MM.1S (cell line): ENCODE data around the gene PCDH9.

Experiments used
- DNase-seq: peaks from one replicate; pipeline ENCODE4 v3.0.0-alpha.2; 2015
- H2AFZ ChIP-seq: fragments of 300-600 bp; sonication (generic); 2 replicates; pipeline ENCODE4 v1.6.0; 2016; ENCODE audit warnings: antibody characterized with exemption, low read length
- H3F3A ChIP-seq: fragments of 300-600 bp; sonication (generic); 2 replicates; pipeline ENCODE4 v1.6.1; 2016; ENCODE audit warnings: mild to moderate bottlenecking, antibody characterized with exemption, low read length, moderate library complexity, mixed read lengths; ENCODE audit not compliant: insufficient read depth
- H3K27ac ChIP-seq: fragments of 300-600 bp; sonication (generic); 2 replicates; pipeline ENCODE4 v1.5.1; 2016; ENCODE audit warnings: mild to moderate bottlenecking, low read length
- H3K27me3 ChIP-seq: fragments of 300-600 bp; sonication (generic); replicated peaks from 2 replicates; pipeline ENCODE4 v1.6.0; 2016; ENCODE audit warnings: low read length; ENCODE audit not compliant: insufficient read depth
- H3K36me3 ChIP-seq: fragments of 300-600 bp; sonication (generic); replicated peaks from 2 replicates; pipeline ENCODE4 v1.6.1; 2016; ENCODE audit warnings: mild to moderate bottlenecking, low read length, mixed read lengths; ENCODE audit not compliant: insufficient read depth
- H3K4me1 ChIP-seq: fragments of 300-600 bp; sonication (generic); 2 replicates; pipeline ENCODE4 v1.6.1; 2016; ENCODE audit warnings: low read length, mixed read lengths
- H3K4me2 ChIP-seq: fragments of 300-600 bp; sonication (generic); 2 replicates; pipeline ENCODE4 v1.6.0; 2016; ENCODE audit warnings: low read depth, low read length
- H3K4me3 ChIP-seq: fragments of 300-600 bp; sonication (generic); 2 replicates; pipeline ENCODE4 v1.5.1; 2016; ENCODE audit warnings: low read length, mixed read lengths
- H3K79me2 ChIP-seq: fragments of 300-600 bp; sonication (generic); 2 replicates; pipeline ENCODE4 v1.6.1; 2016; ENCODE audit warnings: mixed run types, low read length, mixed read lengths
- H3K9ac ChIP-seq: fragments of 300-600 bp; sonication (generic); 2 replicates; pipeline ENCODE4 v1.6.1; 2016; ENCODE audit warnings: low read length, mixed read lengths
- H3K9me2 ChIP-seq: fragments of 300-600 bp; sonication (generic); replicated peaks from 2 replicates; pipeline ENCODE4 v1.6.1; 2016; ENCODE audit warnings: mild to moderate bottlenecking, low read length, mixed read lengths; ENCODE audit not compliant: insufficient read depth
- H3K9me3 ChIP-seq: fragments of 300-600 bp; sonication (generic); replicated peaks from 2 replicates; pipeline ENCODE4 v1.6.1; 2016; ENCODE audit warnings: mild to moderate bottlenecking, low read length, mixed read lengths; ENCODE audit not compliant: insufficient read depth
- H4K20me1 ChIP-seq: fragments of 300-600 bp; sonication (generic); 2 replicates; pipeline ENCODE4 v1.6.1; 2016; ENCODE audit warnings: mild to moderate bottlenecking, low read length, moderate library complexity, mixed read lengths; ENCODE audit not compliant: insufficient read depth
- EZH2 ChIP-seq: fragments of 300-600 bp; sonication (generic); optimal IDR thresholded peaks from 2 replicates; pipeline ENCODE3; 2017; ENCODE audit warnings: low read depth, mild to moderate bottlenecking, antibody characterized with exemption, low read length, mixed read lengths
- EZH2phosphoT487 ChIP-seq: fragments of 300-600 bp; sonication (generic); IDR thresholded peaks from 2 replicates; pipeline ENCODE4 v1.6.1; 2018; ENCODE audit warnings: antibody characterized with exemption, low read length
- TF ChIP-seq, protein P1 (sequence below): fragments of 300-600 bp; sonication (generic); IDR thresholded peaks from 2 replicates; pipeline ENCODE4 v1.5.1; 2016; ENCODE audit warnings: antibody characterized with exemption, low read length, mixed read lengths

PCDH9 gene

GRCh38 chr13:66840621-66841020, 389.5 kb downstream of the PCDH9 start:
- H4K20me1 ChIP-seq = no peaks in the 10 kb centered on the region
- H3K9me3 ChIP-seq = no peaks in the 10 kb centered on the region
- no peaks in the 10 kb centered on the region for H3K9me2 ChIP-seq
- no peak overlapping the region for H2AFZ ChIP-seq
- no peaks in the 10 kb centered on the region for H3K79me2 ChIP-seq
- no peak for TF ChIP-seq EZH2
- no peak for TF ChIP-seq EZH2phosphoT487
- TF ChIP-seq, protein P1, sequence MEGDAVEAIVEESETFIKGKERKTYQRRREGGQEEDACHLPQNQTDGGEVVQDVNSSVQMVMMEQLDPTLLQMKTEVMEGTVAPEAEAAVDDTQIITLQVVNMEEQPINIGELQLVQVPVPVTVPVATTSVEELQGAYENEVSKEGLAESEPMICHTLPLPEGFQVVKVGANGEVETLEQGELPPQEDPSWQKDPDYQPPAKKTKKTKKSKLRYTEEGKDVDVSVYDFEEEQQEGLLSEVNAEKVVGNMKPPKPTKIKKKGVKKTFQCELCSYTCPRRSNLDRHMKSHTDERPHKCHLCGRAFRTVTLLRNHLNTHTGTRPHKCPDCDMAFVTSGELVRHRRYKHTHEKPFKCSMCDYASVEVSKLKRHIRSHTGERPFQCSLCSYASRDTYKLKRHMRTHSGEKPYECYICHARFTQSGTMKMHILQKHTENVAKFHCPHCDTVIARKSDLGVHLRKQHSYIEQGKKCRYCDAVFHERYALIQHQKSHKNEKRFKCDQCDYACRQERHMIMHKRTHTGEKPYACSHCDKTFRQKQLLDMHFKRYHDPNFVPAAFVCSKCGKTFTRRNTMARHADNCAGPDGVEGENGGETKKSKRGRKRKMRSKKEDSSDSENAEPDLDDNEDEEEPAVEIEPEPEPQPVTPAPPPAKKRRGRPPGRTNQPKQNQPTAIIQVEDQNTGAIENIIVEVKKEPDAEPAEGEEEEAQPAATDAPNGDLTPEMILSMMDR = no peak
- H3K36me3 ChIP-seq = no peaks in the 10 kb centered on the region
- H3K27me3 ChIP-seq = no peaks in the 10 kb centered on the region
- no peak overlapping the region for H3K9ac ChIP-seq
- no peak overlapping the region for H3K27ac ChIP-seq
- H3K4me1 ChIP-seq = no peaks in the 10 kb centered on the region
- H3K4me2 ChIP-seq = no peak overlapping the region
- H3F3A ChIP-seq = no peaks in the 10 kb centered on the region
- H3K4me3 ChIP-seq = no peak overlapping the region
- no peak for DNase-seq

DNA sequence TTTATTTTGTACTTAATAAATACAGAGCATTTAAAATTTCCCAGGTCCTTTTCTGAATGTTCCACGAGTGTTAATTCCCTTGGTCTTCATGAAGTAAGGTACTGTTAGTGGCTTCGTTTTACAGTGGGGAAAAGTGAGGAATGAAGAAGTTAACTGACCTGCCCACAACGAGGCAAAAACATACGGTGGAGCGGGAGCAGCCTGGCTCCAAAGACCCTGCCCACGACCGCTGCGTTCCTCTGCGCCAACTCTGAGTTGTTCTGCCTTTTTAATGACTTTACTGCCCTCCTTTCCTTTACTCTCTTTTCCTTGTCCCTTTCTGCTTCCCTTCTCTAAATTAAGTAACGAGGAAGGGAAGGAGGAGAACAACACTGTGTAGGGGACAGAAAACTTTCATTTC, 392.9 kb downstream of the PCDH9 start:
- Histone ChIP-seq H3K4me2 (no peak overlapping the region), H3F3A (no peaks in the 10 kb centered on the region), H3K27me3 (no peaks in the 10 kb centered on the region), H3K9ac (no peak overlapping the region), H3K9me3 (no peaks in the 10 kb centered on the region), H3K9me2 (no peaks in the 10 kb centered on the region), H2AFZ (no peak overlapping the region), H3K36me3 (no peaks in the 10 kb centered on the region), H3K79me2 (no peaks in the 10 kb centered on the region), H4K20me1 (no peaks in the 10 kb centered on the region), H3K4me3 (no peak overlapping the region), H3K27ac (no peak overlapping the region), H3K4me1 (no peaks in the 10 kb centered on the region)
- no peak for TF ChIP-seq EZH2
- TF ChIP-seq EZH2phosphoT487 = no peak
- TF ChIP-seq, protein P1 = no peak
- DNase-seq = no peak

DNA sequence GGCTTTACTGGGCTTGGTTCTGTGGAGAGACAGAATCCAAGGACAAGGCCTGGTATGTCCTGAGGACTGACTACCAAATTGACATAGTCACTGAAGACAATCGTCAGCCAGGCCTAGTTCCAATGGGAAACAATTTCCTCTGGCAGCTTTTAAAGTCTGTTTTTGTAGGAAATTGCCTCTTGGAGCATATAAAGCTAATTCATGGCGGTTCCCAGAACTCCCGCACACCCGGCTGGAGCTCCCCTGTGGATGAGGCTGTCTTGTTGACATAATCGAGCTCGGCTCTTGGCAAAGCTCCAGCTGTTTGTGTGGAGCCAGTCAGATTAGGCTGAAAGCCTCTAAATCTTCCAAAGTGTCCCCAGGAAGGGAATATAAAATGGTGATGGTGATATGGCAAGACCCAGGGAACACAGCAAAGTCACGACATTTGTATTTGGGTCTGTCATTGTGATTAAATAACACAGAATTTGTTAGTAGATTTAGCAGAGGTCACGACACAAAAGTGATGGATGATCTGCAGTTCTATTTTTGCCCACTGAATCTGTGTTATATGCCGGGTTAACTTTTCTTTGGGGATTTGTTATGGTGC, 395.0 kb downstream of the PCDH9 start:
- Histone ChIP-seq H3K9me2 (no peaks in the 10 kb centered on the region), H3K4me1 (no peaks in the 10 kb centered on the region), H3K4me2 (no peak overlapping the region), H3K36me3 (no peaks in the 10 kb centered on the region), H3K27me3 (no peaks in the 10 kb centered on the region), H3K79me2 (no peaks in the 10 kb centered on the region), H2AFZ (no peak overlapping the region), H3K9me3 (no peaks in the 10 kb centered on the region), H3K27ac (no peak overlapping the region), H3K9ac (no peak overlapping the region), H3F3A (no peaks in the 10 kb centered on the region), H4K20me1 (no peaks in the 10 kb centered on the region), H3K4me3 (no peak overlapping the region)
- DNase-seq = no peak
- TF ChIP-seq, protein P1 = no peak
- TF ChIP-seq EZH2 = no peak
